Natural killer cell (primary cell): Measurements from ENCODE around the gene ATXN1. TPM values are rescaled to one million over a fixed set of nuclear protein-coding genes. Genes with fewer than 3 reads are reported as not detected.

ENCODE experiments used
- ATAC-seq, 3 donors: fragments of 150-1000 bp in 2 of 3; fragments of 200-7000 bp in 1 of 3; cut with Tn5 transposase; 1 replicate in 1 of 3; 2 replicates in 2 of 3; pipeline ENCODE4 v1.10.0; 2021; ENCODE audit warnings: mild to moderate bottlenecking in 2 of 3, moderate library complexity in 2 of 3
- DNase-seq, 2 donors: peaks; one replicate each; pipeline versions ENCODE4 v3.0.0 to v3.0.0-alpha.2; 2013 to 2021; ENCODE audit warnings: mixed read lengths in 1 of 2
- H3K27ac ChIP-seq: one replicate; pipeline ENCODE4 v1.5.1; 2013; ENCODE audit warnings: mild to moderate bottlenecking, low read length
- H3K27me3 ChIP-seq: one replicate; pipeline ENCODE4 v1.6.1; 2013; ENCODE audit warnings: low read length; ENCODE audit not compliant: control insufficient read depth, insufficient read depth
- H3K36me3 ChIP-seq: one replicate; pipeline ENCODE4 v1.6.1; 2013; ENCODE audit warnings: low read length; ENCODE audit not compliant: control insufficient read depth, insufficient read depth
- H3K4me1 ChIP-seq: one replicate; pipeline ENCODE4 v1.6.1; 2013; ENCODE audit warnings: low read length; ENCODE audit not compliant: control insufficient read depth, insufficient read depth
- H3K4me3 ChIP-seq: one replicate; pipeline ENCODE4 v1.5.1; 2013; ENCODE audit warnings: low read length
- H3K9me3 ChIP-seq: one replicate; pipeline ENCODE4 v1.6.1; 2013; ENCODE audit warnings: low read length; ENCODE audit not compliant: control insufficient read depth, insufficient read depth
- H3K27ac Mint-ChIP-seq, 2 donors: one replicate each; pipeline ENCODE4 v1.8.0; 2022; ENCODE audit warnings: mild to moderate bottlenecking in 2 of 2, mixed read lengths in 2 of 2, moderate library complexity in 1 of 2
- H3K27me3 Mint-ChIP-seq, 2 donors: one replicate each; pipeline ENCODE4 v1.8.0; 2022; ENCODE audit warnings: low read depth in 2 of 2, mixed read lengths in 2 of 2
- H3K36me3 Mint-ChIP-seq: one replicate; pipeline ENCODE4 v1.8.0; 2022; ENCODE audit warnings: mixed read lengths
- H3K4me1 Mint-ChIP-seq, 2 donors: one replicate each; pipeline ENCODE4 v1.8.0; 2022; ENCODE audit warnings: mixed read lengths in 2 of 2
- H3K4me3 Mint-ChIP-seq: one replicate; pipeline ENCODE4 v1.8.0; 2022; ENCODE audit warnings: mild to moderate bottlenecking, moderate library complexity, mixed read lengths
- H3K9me3 Mint-ChIP-seq, 2 donors: one replicate each; pipeline ENCODE4 v1.8.0; 2022; ENCODE audit warnings: mixed read lengths in 2 of 2
- CTCF ChIP-seq: fragments of 200-600 bp; IDR thresholded peaks from one replicate; pipeline ENCODE4 v1.8.0; 2022; ENCODE audit warnings: antibody characterized with exemption
- WGBS: methylation state at CpG from one replicate; pipeline ENCODE4 v1.1.7; 2013; ENCODE audit warnings: missing lambda C conversion rate; ENCODE audit not compliant: insufficient coverage; 5-methylcytosine and 5-hydroxymethylcytosine counted together
- intact Hi-C: fragments of 100-400 bp; cut with micrococcal nuclease; formaldehyde crosslinking; loops from one replicate; pipeline ENCODE4 v1.14.2; 2022
- total RNA-seq, 4 donors: library from RNA; stranded (reverse); fragments of 120-200 nt in 1 of 4; gene quantifications; one replicate each; pipeline versions ENCODE4 v1.2.3 to v1.2.4, GENCODE V29; 2013 to 2022

Gene ATXN1
- total RNA-seq, 3 donors from 2014 or later (not counting 1 experiment from before 2014, with no cell fraction given): 90.4 to 120 (median 97.9) TPM

GRCh38 chr6:16510245-16510644 is 251.0 kb downstream of the ATXN1 start:
- Histone ChIP-seq H3K4me3 (no peak overlapping the region), H3K27ac (no peak overlapping the region), H3K9me3 (no peaks in the 10 kb centered on the region), H3K4me1 (peaks cover 19% of the 10 kb centered on the region), H3K27me3 (no peaks in the 10 kb centered on the region), H3K36me3 (no peaks in the 10 kb centered on the region)
- intact Hi-C loops: loop anchor here (5.0 to 10.0 kb wide), 3 partner anchors 252 to 577 kb away; partner anchors contain the start of gene ATXN1
- DNase-seq (no peak), ATAC-seq (no peak)
- H3K27ac Mint-ChIP-seq: no peak overlapping the region
- peaks cover 22 to 47% of the 10 kb centered on the region in 2 donors for H3K4me1 Mint-ChIP-seq
- no peaks in the 10 kb centered on the region for H3K36me3 Mint-ChIP-seq
- TF ChIP-seq CTCF: no peak
- H3K9me3 Mint-ChIP-seq: no peaks in the 10 kb centered on the region
- H3K4me3 Mint-ChIP-seq: no peak overlapping the region
- no peaks in the 10 kb centered on the region for H3K27me3 Mint-ChIP-seq
- 95% methylated on average over 2 of the region's 2 CpGs for WGBS

GRCh38 chr6:16508959-16509358 is 252.3 kb downstream of the ATXN1 start:
- Mint-ChIP-seq H3K4me1 (peaks cover 31 to 49% of the 10 kb centered on the region in 2 donors), H3K27ac (no peak overlapping the region), H3K9me3 (no peaks in the 10 kb centered on the region), H3K36me3 (no peaks in the 10 kb centered on the region), H3K4me3 (no peak overlapping the region), H3K27me3 (no peaks in the 10 kb centered on the region)
- H3K4me3 ChIP-seq: no peak overlapping the region
- ATAC-seq: no peak
- TF ChIP-seq CTCF: no peak
- WGBS: 91% methylated on average over 1 of the region's 1 CpG
- peaks cover 23% of the 10 kb centered on the region for H3K4me1 ChIP-seq
- no peaks in the 10 kb centered on the region for H3K36me3 ChIP-seq
- intact Hi-C loops: no loop called here
- H3K9me3 ChIP-seq: no peaks in the 10 kb centered on the region
- no peak overlapping the region for H3K27ac ChIP-seq
- no peak for DNase-seq
- H3K27me3 ChIP-seq: no peaks in the 10 kb centered on the region

GRCh38 chr6:16505711-16506357 is 255.4 kb downstream of the ATXN1 start:
- H3K27ac Mint-ChIP-seq: no peak overlapping the region
- TF ChIP-seq CTCF: no peak
- Histone ChIP-seq H3K36me3 (no peaks in the 10 kb centered on the region), H3K27ac (no peak overlapping the region), H3K27me3 (no peaks in the 10 kb centered on the region), H3K4me3 (no peak overlapping the region), H3K9me3 (no peaks in the 10 kb centered on the region), H3K4me1 (peaks cover 17% of the 10 kb centered on the region)
- DNase-seq: no peak
- H3K4me1 Mint-ChIP-seq: peaks cover 19 to 23% of the 10 kb centered on the region in 2 donors
- intact Hi-C loops: no loop called here
- 87% methylated on average over 9 of the region's 9 CpGs for WGBS
- H3K36me3 Mint-ChIP-seq: no peaks in the 10 kb centered on the region
- no peak for ATAC-seq
- no peaks in the 10 kb centered on the region for H3K27me3 Mint-ChIP-seq
- no peaks in the 10 kb centered on the region for H3K9me3 Mint-ChIP-seq
- no peak overlapping the region for H3K4me3 Mint-ChIP-seq

- no peaks in the 10 kb centered on the region for H3K27me3 ChIP-seq
- H3K4me3 ChIP-seq: no peak overlapping the region
- H3K4me1 ChIP-seq: peaks cover 17% of the 10 kb centered on the region
- no peak for TF ChIP-seq CTCF
- H3K27ac ChIP-seq: no peak overlapping the region
- Mint-ChIP-seq H3K36me3 (no peaks in the 10 kb centered on the region), H3K4me3 (no peak overlapping the region), H3K27ac (peak overlapping the region in 1 of 2 donors; percentile 48), H3K27me3 (no peaks in the 10 kb centered on the region), H3K4me1 (peaks cover 18 to 23% of the 10 kb centered on the region in 2 donors), H3K9me3 (no peaks in the 10 kb centered on the region)
- WGBS: 41% methylated on average over 5 of the region's 5 CpGs
- intact Hi-C loops: no loop called here
- ATAC-seq: peak in 2 of 3 donors; percentile 28 to 43
- no peaks in the 10 kb centered on the region for H3K9me3 ChIP-seq
- peak in 1 of 2 donors; percentile 40 for DNase-seq
- no peaks in the 10 kb centered on the region for H3K36me3 ChIP-seq
Observed at GRCh38 chr6:16504609-16505008, 256.7 kb downstream of the ATXN1 start.
